Panc1 (cell line): ENCODE measurements around the gene LARGE2. TPM values are rescaled to one million over a fixed set of nuclear protein-coding genes. Genes with fewer than 3 reads are reported as not detected.

Experiments
- ATAC-seq: fragments of 200-7000 bp; cut with Tn5 transposase; 2 replicates; pipeline ENCODE4 v1.9.1; 2020; ENCODE audit warnings: mild to moderate bottlenecking, moderate library complexity
- BruUV-seq: library from RNA; stranded (reverse); fragments of 400-500 nt; replicated peaks from 2 replicates; lab custom pipeline; 2021; lab: Mats Ljungman, UMichigan
- CTCF ChIA-PET: fragments of 300-600 bp; sonication (Branson Sonifier 250); formaldehyde crosslinking; loops from one replicate; lab custom pipeline; 2022; ENCODE audit warnings: antibody characterized with exemption; lab: Charles Lee
- POLR2A ChIA-PET: fragments of 300-600 bp; sonication (Branson Sonifier 250); formaldehyde crosslinking; loops from one replicate; lab custom pipeline; 2022; ENCODE audit warnings: antibody characterized with exemption; lab: Charles Lee
- DNase-seq: peaks from one replicate; pipeline ENCODE4 v3.0.0-alpha.2; 2010; ENCODE audit warnings: low read depth, low spot score
- H3K27ac ChIP-seq: 2 replicates; pipeline ENCODE4 v1.5.1; 2011; ENCODE audit warnings: mild to moderate bottlenecking, low read length, inconsistent platforms
- H3K27me3 ChIP-seq: fragments of 200-500 bp; sonication (Bioruptor generic); 2 replicates; pipeline ENCODE4 v1.6.0; 2014; ENCODE audit warnings: low read length, inconsistent platforms; ENCODE audit not compliant: control insufficient read depth, insufficient read depth
- H3K36me3 ChIP-seq: fragments of 200-500 bp; sonication (Bioruptor generic); 2 replicates; pipeline ENCODE4 v1.5.1; 2014; ENCODE audit warnings: inconsistent platforms, mild to moderate bottlenecking, low read length, moderate library complexity; ENCODE audit not compliant: control insufficient read depth, insufficient read depth
- H3K4me1 ChIP-seq: 2 replicates; pipeline ENCODE4 v1.5.1; 2011; ENCODE audit warnings: inconsistent platforms, mild to moderate bottlenecking, low read length, moderate library complexity; ENCODE audit not compliant: control insufficient read depth, insufficient read depth
- H3K4me3 ChIP-seq, 2 experiments: 2 replicates each; pipeline ENCODE4 v1.5.1; 2011 to 2012; ENCODE audit warnings: low read depth in 2 of 2, low read length in 2 of 2, mild to moderate bottlenecking in 2 of 2, inconsistent platforms in 1 of 2, moderate library complexity in 1 of 2
- H3K9me3 ChIP-seq: fragments of 200-500 bp; sonication (Bioruptor generic); 2 replicates; pipeline ENCODE4 v1.5.1; 2014; ENCODE audit warnings: low read depth, mild to moderate bottlenecking, inconsistent platforms, low read length, moderate library complexity; ENCODE audit not compliant: control insufficient read depth, insufficient read depth
- CTCF ChIP-seq: fragments of 450-650 bp; IDR thresholded peaks from 2 replicates; pipeline ENCODE4 v1.5.1; 2017; ENCODE audit warnings: mild to moderate bottlenecking
- REST ChIP-seq, 2 experiments: IDR thresholded peaks; 2 replicates each; pipeline ENCODE4 v1.6.1; 2011 to 2012; ENCODE audit warnings: low read depth in 2 of 2, control low read depth in 1 of 2, low read length in 1 of 2, mild to moderate bottlenecking in 1 of 2, moderate library complexity in 1 of 2; ENCODE audit not compliant: insufficient read depth in 1 of 2
- TCF7L2 ChIP-seq: IDR thresholded peaks from 2 replicates; pipeline ENCODE4 v1.6.1; 2011; ENCODE audit warnings: mild to moderate bottlenecking, low read depth, low read length, inconsistent platforms
- in situ Hi-C: cut with HindIII; loops from 2 replicates; pipeline ENCODE4 v1.10.0; 2016; ENCODE audit warnings: low sequenced_read_pairs, low pct_unique_long_range_greater_than_20kb
- intact Hi-C: fragments of 100-400 bp; cut with micrococcal nuclease; formaldehyde crosslinking; loops from one replicate; pipeline ENCODE4 v1.10.0; 2022; ENCODE audit not compliant: unreplicated experiment
- total RNA-seq: library from RNA; stranded (reverse); gene quantifications from one replicate; pipeline ENCODE4 v1.2.1, GENCODE V29; 2021; ENCODE audit not compliant: unreplicated experiment

LARGE2 gene
- total RNA-seq, 1 experiment from 2014 or later, result 1.4 TPM

GRCh38 chr11:45941285-45941684 is 18.8 kb downstream of the LARGE2 start:
- Histone ChIP-seq H3K27ac (no peak overlapping the region), H3K4me3 (no peak overlapping the region), H3K9me3 (no peaks in the 10 kb centered on the region), H3K36me3 (peaks cover 6% of the 10 kb centered on the region), H3K27me3 (no peaks in the 10 kb centered on the region), H3K4me1 (no peaks in the 10 kb centered on the region)
- intact Hi-C loops (no loop called here), in situ Hi-C loops (no loop called here)
- TF ChIP-seq REST (IDR thresholded peaks at IDR 0.05; ENCODE audit: insufficient read depth in 1 of 2, low read depth in 2 of 2, low read length in 1 of 2), result no peak
- no peak for TF ChIP-seq TCF7L2
- no peak for TF ChIP-seq CTCF
- ChIA-PET CTCF (no interaction called here), POLR2A (no interaction called here)
- DNase-seq (no peak), ATAC-seq (no peak)
- BruUV-seq, result no TSS peak

GRCh38 chr11:45942381-45942780 is 19.9 kb downstream of the LARGE2 start:
- CTCF ChIA-PET, result no interaction called here
- Histone ChIP-seq H3K27me3 (no peaks in the 10 kb centered on the region), H3K4me3 (no peak overlapping the region), H3K27ac (no peak overlapping the region), H3K9me3 (no peaks in the 10 kb centered on the region), H3K4me1 (no peaks in the 10 kb centered on the region), H3K36me3 (peaks cover 3% of the 10 kb centered on the region)
- in situ Hi-C loops, result no loop called here
- DNase-seq (no peak), ATAC-seq (no peak)
- intact Hi-C loops, result no loop called here
- TF ChIP-seq REST (IDR thresholded peaks at IDR 0.05; ENCODE audit: insufficient read depth in 1 of 2, low read depth in 2 of 2, low read length in 1 of 2), result no peak
- POLR2A ChIA-PET, result interaction anchor here (0.6 kb wide), 2 partner anchors 39 to 310 kb away, joined by 7 to 8 read pairs; no protein-coding TSS in a partner anchor
- BruUV-seq, result no TSS peak
